ENCODE results near the gene TRIM7.
A peak's percentile ranks its signal among the peaks of the same experiment; 100 is the strongest.

The TRIM7 gene

DNA sequence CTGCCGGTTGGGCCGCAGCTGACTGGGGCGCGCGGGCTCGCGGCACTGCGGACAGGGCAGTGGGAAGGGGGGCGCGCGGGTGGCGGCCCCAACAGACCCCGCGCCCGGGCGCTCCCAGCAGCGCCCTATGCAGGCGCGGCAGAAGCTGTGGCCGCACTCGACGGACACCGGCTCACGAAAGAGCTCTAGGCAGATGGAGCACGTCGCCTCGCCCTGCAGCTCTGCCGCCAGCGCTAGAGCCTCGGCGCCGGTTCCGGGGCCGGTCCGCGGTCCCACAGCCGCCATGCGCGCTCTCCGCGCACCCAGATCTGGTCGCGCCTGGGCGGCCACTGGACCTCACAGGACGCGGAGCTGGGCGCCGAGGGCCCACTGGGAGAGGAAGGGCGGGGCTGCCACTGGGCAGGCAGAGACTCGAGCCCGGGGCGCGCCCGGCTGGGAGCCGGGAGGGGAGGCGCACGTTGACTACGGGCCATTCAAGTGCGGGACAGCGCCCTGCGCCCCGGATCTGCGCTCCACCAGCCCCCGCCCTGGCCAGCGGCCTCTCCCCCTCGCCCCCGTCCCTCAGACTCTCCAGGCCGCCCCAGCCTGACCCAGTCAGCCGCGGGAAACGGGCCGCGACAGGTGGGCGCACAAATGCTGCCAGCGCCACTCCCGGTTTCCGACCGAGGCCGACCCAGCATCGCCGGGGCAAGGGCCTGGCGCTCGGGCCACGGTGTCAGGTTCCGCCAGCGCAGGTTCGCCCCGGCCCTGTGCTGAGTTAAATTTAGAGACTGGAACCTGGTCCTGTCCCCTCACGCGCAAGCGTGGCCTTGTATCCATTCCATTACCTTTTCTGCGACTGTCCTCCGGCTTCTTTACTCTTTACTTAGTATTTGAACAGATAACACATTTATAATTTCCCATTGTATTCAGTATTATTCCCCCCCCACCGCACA lies at the start of gene TRIM7:
Gene TRIM7, minus strand, starts transcription at position 371 of the 935 bp plus-strand sequence. Its CDS starts 86 bp downstream, at position 285.
- no peaks in the 10 kb centered on the region for H3K36me3 ChIP-seq
- H3K4me1 ChIP-seq (ENCODE audit: control insufficient read depth in 1 of 2, insufficient read depth in 1 of 2, low read depth in 1 of 2, low read length in 1 of 2), result peaks cover 51% of the 10 kb centered on the region in 2 experiments
- no peaks in the 10 kb centered on the region for H3K9me3 ChIP-seq
- peaks cover 98% of the 10 kb centered on the region for H3K27me3 ChIP-seq
- H3K27ac ChIP-seq, result no peak within 1 kb of the TSS
- H3K4me3 ChIP-seq (ENCODE audit: low read depth in 1 of 2, low read length in 1 of 2), result peak within 1 kb of the TSS; percentile 24 to 60
- TF ChIP-seq, protein P1, sequence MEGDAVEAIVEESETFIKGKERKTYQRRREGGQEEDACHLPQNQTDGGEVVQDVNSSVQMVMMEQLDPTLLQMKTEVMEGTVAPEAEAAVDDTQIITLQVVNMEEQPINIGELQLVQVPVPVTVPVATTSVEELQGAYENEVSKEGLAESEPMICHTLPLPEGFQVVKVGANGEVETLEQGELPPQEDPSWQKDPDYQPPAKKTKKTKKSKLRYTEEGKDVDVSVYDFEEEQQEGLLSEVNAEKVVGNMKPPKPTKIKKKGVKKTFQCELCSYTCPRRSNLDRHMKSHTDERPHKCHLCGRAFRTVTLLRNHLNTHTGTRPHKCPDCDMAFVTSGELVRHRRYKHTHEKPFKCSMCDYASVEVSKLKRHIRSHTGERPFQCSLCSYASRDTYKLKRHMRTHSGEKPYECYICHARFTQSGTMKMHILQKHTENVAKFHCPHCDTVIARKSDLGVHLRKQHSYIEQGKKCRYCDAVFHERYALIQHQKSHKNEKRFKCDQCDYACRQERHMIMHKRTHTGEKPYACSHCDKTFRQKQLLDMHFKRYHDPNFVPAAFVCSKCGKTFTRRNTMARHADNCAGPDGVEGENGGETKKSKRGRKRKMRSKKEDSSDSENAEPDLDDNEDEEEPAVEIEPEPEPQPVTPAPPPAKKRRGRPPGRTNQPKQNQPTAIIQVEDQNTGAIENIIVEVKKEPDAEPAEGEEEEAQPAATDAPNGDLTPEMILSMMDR (IDR thresholded peaks at IDR 0.05), result no peak

DNA sequence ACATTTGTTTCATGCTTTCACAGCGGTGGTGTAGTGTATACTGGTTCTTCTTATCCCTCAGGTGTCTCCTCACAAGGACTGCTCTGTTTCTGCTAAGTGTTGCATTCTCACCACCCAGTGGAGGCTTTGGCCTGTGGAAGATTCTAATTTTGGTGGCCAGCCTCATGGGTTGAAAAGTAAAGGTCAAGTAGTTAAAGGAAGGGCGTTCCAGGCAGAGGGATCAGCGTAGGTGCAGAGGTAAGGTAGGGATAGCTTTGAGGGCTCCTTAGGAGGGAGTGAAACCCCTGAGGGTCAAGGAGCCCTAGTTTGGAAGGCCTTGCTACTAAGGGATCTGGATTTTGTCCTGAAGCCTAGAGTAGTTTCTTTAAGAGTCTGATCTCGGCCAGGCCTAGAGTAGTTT lies 43.3 kb upstream of the TRIM7 start:
- TF ChIP-seq, protein P1 (IDR thresholded peaks at IDR 0.05), result no peak
- Histone ChIP-seq H3K27me3 (no peaks in the 10 kb centered on the region), H3K4me1 (ENCODE audit: control insufficient read depth in 1 of 2, insufficient read depth in 1 of 2, low read depth in 1 of 2, low read length in 1 of 2) (peaks cover 43 to 52% of the 10 kb centered on the region in 2 experiments), H3K27ac (peak overlapping the region; percentile 55), H3K4me3 (ENCODE audit: low read depth in 1 of 2, low read length in 1 of 2) (no peak overlapping the region), H3K36me3 (peaks cover 5% of the 10 kb centered on the region), H3K9me3 (no peaks in the 10 kb centered on the region)

DNA sequence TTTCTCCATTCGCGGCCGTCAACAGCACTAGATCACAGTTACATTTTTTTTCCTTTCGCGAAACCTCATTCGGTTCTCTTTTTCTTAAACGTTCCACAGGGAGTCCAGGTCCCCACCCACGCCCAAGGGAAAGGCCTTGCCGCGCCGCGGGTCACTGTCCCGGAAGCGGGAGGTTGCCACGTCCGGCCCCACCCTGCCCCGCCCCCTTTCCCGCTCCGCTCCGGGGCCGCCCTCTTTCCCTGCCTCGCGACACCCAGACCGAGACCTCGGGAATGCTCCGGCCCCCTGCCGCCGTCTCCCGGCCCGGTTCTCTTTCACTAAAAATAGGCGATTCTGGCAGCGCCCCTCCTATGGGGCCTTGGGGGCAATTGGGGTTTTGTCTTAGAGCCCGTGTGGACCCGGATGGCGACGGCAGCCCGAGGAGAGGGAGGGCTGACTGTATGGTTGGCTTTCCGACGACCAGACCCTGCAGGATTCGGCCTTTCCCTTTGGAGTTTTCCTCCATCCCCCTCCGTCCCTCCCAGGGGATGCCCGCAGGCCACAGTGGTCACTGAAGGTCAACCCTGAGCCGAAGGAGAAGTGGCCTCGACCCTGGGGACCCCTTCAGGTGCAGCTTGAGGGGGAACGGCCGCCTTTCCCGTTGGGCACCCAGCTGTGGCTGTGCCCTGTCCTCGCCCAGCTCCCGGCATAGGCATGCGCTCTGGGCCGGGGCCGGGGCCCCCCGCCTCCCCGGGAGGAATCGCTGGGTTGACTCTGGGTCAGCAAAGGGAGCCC lies 41.5 kb upstream of the TRIM7 start:
- Histone ChIP-seq H3K36me3 (peaks cover 8% of the 10 kb centered on the region), H3K9me3 (no peaks in the 10 kb centered on the region), H3K4me3 (ENCODE audit: low read depth in 1 of 2, low read length in 1 of 2) (peak overlapping the region; percentile 90 to 91), H3K27ac (peak overlapping the region; percentile 86), H3K27me3 (no peaks in the 10 kb centered on the region), H3K4me1 (ENCODE audit: control insufficient read depth in 1 of 2, insufficient read depth in 1 of 2, low read depth in 1 of 2, low read length in 1 of 2) (peaks cover 59 to 70% of the 10 kb centered on the region in 2 experiments)
- TF ChIP-seq, protein P1 (IDR thresholded peaks at IDR 0.05), result no peak

DNA sequence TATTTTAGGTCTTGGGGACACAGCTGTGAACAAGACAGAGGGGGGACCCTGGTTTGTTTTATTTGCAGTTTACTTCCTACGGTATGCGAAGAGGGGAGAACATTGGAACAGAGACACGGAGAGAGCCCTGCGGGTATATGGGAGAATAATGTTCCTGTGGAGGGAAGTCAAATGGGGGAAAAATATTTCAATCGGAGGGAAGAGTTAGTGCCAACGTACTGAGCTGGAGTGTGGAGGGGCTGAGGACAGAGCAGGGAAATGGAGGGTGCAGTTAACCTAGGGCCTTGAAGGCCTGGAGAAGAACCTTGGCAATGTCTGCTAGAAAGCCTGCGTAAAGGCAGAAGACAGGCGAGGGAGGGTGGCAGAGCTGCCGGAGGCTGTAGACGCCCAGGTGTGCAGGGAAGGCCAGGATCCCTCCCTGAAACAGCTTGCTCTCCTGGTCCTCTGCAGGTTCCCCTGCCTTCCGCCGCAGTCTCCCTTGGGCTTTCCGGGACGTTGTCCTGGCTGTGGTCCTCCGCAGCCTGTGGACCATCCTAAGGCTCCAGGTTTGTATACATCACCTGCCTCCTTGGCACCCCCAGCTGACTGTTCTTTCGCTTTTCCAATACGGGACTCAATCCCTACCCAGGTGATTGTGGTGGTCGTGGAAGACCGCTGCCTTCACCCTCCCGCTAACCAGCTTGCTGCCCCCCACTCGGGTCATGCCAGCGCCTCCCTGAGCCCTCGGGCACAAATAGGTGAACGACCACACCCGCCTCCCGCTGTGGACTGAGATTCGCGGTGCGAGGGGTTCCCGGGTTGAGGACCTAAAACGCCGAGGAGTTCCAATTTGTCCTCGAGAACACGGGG lies 40.7 kb upstream of the TRIM7 start:
- peaks cover 15% of the 10 kb centered on the region for H3K36me3 ChIP-seq
- peak overlapping the region; percentile 86 for H3K27ac ChIP-seq
- H3K9me3 ChIP-seq, result no peaks in the 10 kb centered on the region
- H3K27me3 ChIP-seq, result no peaks in the 10 kb centered on the region
- H3K4me1 ChIP-seq (ENCODE audit: control insufficient read depth in 1 of 2, insufficient read depth in 1 of 2, low read depth in 1 of 2, low read length in 1 of 2), result peaks cover 62 to 73% of the 10 kb centered on the region in 2 experiments
- TF ChIP-seq, protein P1 (IDR thresholded peaks at IDR 0.05), result no peak
- peak overlapping the region; percentile 90 to 91 for H3K4me3 ChIP-seq (ENCODE audit: low read depth in 1 of 2, low read length in 1 of 2)

Measured in neutrophil (primary cell).